B cell (primary cell): ENCODE data around the gene FABP6. TPM values are rescaled to one million over a fixed set of nuclear protein-coding genes. Genes with fewer than 3 reads are reported as not detected.
A peak's percentile ranks its signal among the peaks of the same experiment; 100 is the strongest.

ENCODE experiments used
- ATAC-seq: fragments of 200-7000 bp; cut with Tn5 transposase; one replicate; pipeline ENCODE4 v1.10.0; 2021; ENCODE audit warnings: low read depth, mild to moderate bottlenecking, moderate number of reproducible peaks, moderate library complexity
- CTCF ChIA-PET: fragments of 350-600 bp; sonication (Branson Sonifier 250); formaldehyde crosslinking; loops from one replicate; lab custom pipeline; 2021; ENCODE audit warnings: antibody characterized with exemption, inconsistent platforms; lab: Charles Lee
- POLR2A ChIA-PET: fragments of 350-600 bp; sonication (Branson Sonifier 250); formaldehyde crosslinking; loops from one replicate; lab custom pipeline; 2021; ENCODE audit warnings: antibody characterized with exemption; lab: Charles Lee
- DNase-seq: peaks from one replicate; pipeline ENCODE4 v3.0.0; 2013
- H2AFZ ChIP-seq: 2 replicates; pipeline ENCODE4 v1.6.1; 2012; ENCODE audit warnings: mild to moderate bottlenecking, low read depth, low read length; ENCODE audit not compliant: insufficient read depth, poor library complexity, severe bottlenecking
- H3K27ac ChIP-seq, 2 donors: 1 replicate in 1 of 2; 2 replicates in 1 of 2; pipeline ENCODE4 v1.5.1; 2012 to 2013; ENCODE audit warnings: low read length in 2 of 2, mild to moderate bottlenecking in 2 of 2, moderate library complexity in 1 of 2
- H3K27me3 ChIP-seq, 4 experiments: fragments of 200-600 bp in 1 of 4; sonication (generic) in 1 of 4; replicated peaks in 1 of 4; 1 replicate in 2 of 4; 2 replicates in 2 of 4; pipeline versions ENCODE4 v1.6.1 to v1.7.0; 2013 to 2016; ENCODE audit warnings: low read length in 3 of 4, mild to moderate bottlenecking in 2 of 4, mixed read lengths in 1 of 4, moderate library complexity in 1 of 4; ENCODE audit not compliant: insufficient read depth in 4 of 4, control insufficient read depth in 3 of 4; ENCODE audit errors: control extremely low read depth in 1 of 4
- H3K36me3 ChIP-seq, 2 experiments: replicated peaks in 1 of 2; 1 replicate in 1 of 2; 2 replicates in 1 of 2; pipeline versions ENCODE4 v1.6.1 to v1.7.1; 2013; ENCODE audit warnings: low read length in 1 of 2; ENCODE audit not compliant: insufficient read depth in 2 of 2, control insufficient read depth in 1 of 2; ENCODE audit errors: control extremely low read depth in 1 of 2, extremely low read depth in 1 of 2
- H3K4me1 ChIP-seq, 2 donors: fragments of 200-600 bp in 1 of 2; sonication (generic) in 1 of 2; 1 replicate in 1 of 2; 2 replicates in 1 of 2; pipeline versions ENCODE4 v1.5.1 to v1.6.1; 2013 to 2017; ENCODE audit warnings: low read length in 2 of 2; ENCODE audit not compliant: control insufficient read depth in 2 of 2, insufficient read depth in 2 of 2
- H3K4me2 ChIP-seq: replicated peaks from 2 replicates; pipeline ENCODE3; 2012; ENCODE audit warnings: mild to moderate bottlenecking, low read depth, low read length; ENCODE audit not compliant: poor library complexity, severe bottlenecking
- H3K4me3 ChIP-seq, 5 experiments: fragments of 200-600 bp in 1 of 5; sonication (generic) in 1 of 5; 1 replicate in 3 of 5; 2 replicates in 2 of 5; pipeline versions ENCODE4 v1.5.1 to v1.7.0; 2011 to 2016; ENCODE audit warnings: low read length in 4 of 5, mild to moderate bottlenecking in 4 of 5, low read depth in 2 of 5, control low read depth in 1 of 5, moderate library complexity in 1 of 5; ENCODE audit not compliant: insufficient read depth in 1 of 5; ENCODE audit errors: control extremely low read depth in 1 of 5, extremely low read depth in 1 of 5
- H3K79me2 ChIP-seq: fragments of 200-600 bp; sonication (generic); one replicate; pipeline ENCODE4 v1.6.0; 2016; ENCODE audit warnings: low read length; ENCODE audit not compliant: control insufficient read depth, insufficient read depth
- H3K9ac ChIP-seq: fragments of 200-600 bp; sonication (generic); 2 replicates; pipeline ENCODE4 v1.6.1; 2017; ENCODE audit warnings: mild to moderate bottlenecking, low read length, moderate library complexity
- H3K9me3 ChIP-seq, 3 donors: one replicate each; pipeline versions ENCODE4 v1.6.1 to v1.7.1; 2013; ENCODE audit warnings: low read length in 2 of 3; ENCODE audit not compliant: control insufficient read depth in 2 of 3, insufficient read depth in 1 of 3; ENCODE audit errors: control extremely low read depth in 1 of 3
- H4K20me1 ChIP-seq: 2 replicates; pipeline ENCODE4 v1.6.0; 2012; ENCODE audit warnings: mild to moderate bottlenecking, low read length; ENCODE audit not compliant: insufficient read depth, control insufficient read depth, poor library complexity, severe bottlenecking
- H3K27ac Mint-ChIP-seq: one replicate; pipeline ENCODE4 v1.8.0; 2021; ENCODE audit warnings: mixed read lengths
- H3K27me3 Mint-ChIP-seq: one replicate; pipeline ENCODE4 v1.8.0; 2021; ENCODE audit warnings: mixed read lengths
- H3K4me1 Mint-ChIP-seq: one replicate; pipeline ENCODE4 v1.8.0; 2021; ENCODE audit warnings: mixed read lengths
- H3K4me3 Mint-ChIP-seq: one replicate; pipeline ENCODE4 v1.8.0; 2021; ENCODE audit warnings: mixed read lengths
- H3K9me3 Mint-ChIP-seq: one replicate; pipeline ENCODE4 v1.8.0; 2022; ENCODE audit warnings: mixed read lengths; ENCODE audit not compliant: insufficient read depth
- EZH2 ChIP-seq: IDR thresholded peaks from 2 replicates; pipeline ENCODE4 v1.6.1; 2012; ENCODE audit warnings: borderline replicate concordance, low read depth, mild to moderate bottlenecking, moderate library complexity, low read length; ENCODE audit not compliant: insufficient read depth, poor library complexity, severe bottlenecking
- WGBS: methylation state at CpG from one replicate; pipeline ENCODE4 v1.1.5; 2013; ENCODE audit warnings: missing lambda C conversion rate; ENCODE audit not compliant: insufficient coverage; 5-methylcytosine and 5-hydroxymethylcytosine counted together
- intact Hi-C: fragments of 100-400 bp; cut with micrococcal nuclease; formaldehyde crosslinking; loops from one replicate; pipeline ENCODE4 v1.10.0; 2022
- polyA plus RNA-seq: library from polyadenylated mRNA; depleted of rRNA; stranded (reverse); fragments of >200 nt; gene quantifications from 2 replicates; pipeline ENCODE4 v1.2.3, GENCODE V29; 2012
- total RNA-seq, 2 donors: library from RNA; stranded (reverse); fragments of 120-200 nt in 1 of 2; gene quantifications; 1 replicate in 1 of 2; 2 replicates in 1 of 2; pipeline versions ENCODE4 v1.2.3 to v1.2.4, GENCODE V29; 2013 to 2022
- TF ChIP-seq, protein P1 (sequence below): fragments of 200-600 bp; IDR thresholded peaks from one replicate; pipeline ENCODE4 v1.8.0; 2022; ENCODE audit warnings: antibody characterized with exemption, mild to moderate bottlenecking

FABP6 gene
- total and polyA plus RNA-seq, 2 donors (not counting 1 experiment from before 2014, with no cell fraction given), result not detected

DNA sequence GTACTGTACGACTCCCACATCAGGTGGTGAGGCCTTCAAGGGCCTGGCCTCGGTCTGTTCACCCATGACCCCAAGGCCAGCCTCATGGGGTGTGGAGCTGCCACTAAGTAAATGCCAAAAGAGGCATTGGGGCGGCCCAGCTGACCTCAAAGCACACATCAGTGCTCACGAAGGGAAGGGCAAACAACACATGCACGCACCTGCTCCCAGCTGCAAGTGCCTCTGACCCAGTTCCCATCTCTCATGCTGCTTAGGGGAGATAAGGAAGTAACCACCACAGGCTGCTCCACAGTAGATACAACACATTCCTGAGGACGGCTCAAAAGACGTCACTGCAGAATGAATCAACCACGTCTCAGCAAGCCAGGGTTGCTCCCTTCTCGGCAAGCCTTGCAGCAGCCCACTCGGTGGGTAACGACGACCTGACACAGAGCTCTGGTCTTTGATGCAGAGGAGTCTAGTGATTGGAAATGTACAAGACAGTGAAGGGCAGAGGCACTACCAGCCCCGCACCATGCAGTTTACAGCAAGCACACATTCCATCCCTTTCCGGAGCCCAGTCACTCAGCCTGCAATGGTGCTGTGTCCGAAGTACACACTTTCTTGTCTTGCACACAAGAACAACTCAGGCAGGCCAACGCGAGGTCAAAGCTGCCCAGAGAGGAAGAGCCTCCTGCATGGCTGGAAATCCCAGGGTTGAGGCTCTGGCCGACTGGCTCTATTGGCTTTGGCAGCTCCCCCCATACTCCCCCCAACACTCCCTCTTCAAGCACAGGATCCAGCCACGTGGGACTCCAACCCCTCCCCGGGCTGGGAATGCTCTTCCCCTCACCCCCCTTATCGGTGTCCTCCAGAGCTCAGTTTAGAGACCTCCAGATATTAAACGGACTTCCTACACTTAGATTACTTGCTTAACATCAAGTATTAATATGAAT lies 31.8 kb downstream of the FABP6 start:
- intact Hi-C loops, result no loop called here
- TF ChIP-seq EZH2, result no peak
- TF ChIP-seq, protein P1, sequence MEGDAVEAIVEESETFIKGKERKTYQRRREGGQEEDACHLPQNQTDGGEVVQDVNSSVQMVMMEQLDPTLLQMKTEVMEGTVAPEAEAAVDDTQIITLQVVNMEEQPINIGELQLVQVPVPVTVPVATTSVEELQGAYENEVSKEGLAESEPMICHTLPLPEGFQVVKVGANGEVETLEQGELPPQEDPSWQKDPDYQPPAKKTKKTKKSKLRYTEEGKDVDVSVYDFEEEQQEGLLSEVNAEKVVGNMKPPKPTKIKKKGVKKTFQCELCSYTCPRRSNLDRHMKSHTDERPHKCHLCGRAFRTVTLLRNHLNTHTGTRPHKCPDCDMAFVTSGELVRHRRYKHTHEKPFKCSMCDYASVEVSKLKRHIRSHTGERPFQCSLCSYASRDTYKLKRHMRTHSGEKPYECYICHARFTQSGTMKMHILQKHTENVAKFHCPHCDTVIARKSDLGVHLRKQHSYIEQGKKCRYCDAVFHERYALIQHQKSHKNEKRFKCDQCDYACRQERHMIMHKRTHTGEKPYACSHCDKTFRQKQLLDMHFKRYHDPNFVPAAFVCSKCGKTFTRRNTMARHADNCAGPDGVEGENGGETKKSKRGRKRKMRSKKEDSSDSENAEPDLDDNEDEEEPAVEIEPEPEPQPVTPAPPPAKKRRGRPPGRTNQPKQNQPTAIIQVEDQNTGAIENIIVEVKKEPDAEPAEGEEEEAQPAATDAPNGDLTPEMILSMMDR, result no peak
- peak; percentile 68 for ATAC-seq

More for the DNA sequence above, 31.8 kb downstream of the FABP6 start:
- H3K9ac ChIP-seq, result no peak overlapping the region
- H3K4me1 ChIP-seq, result peaks cover 16 to 22% of the 10 kb centered on the region in 2 donors
- peaks cover 25% of the 10 kb centered on the region for H3K4me1 Mint-ChIP-seq
- ChIA-PET CTCF (no interaction called here), POLR2A (no interaction called here)
- peaks cover 0 to 17% (median 0%) of the 10 kb centered on the region in 4 experiments for H3K27me3 ChIP-seq
- whole genome bisulfite sequencing, result 28% methylated on average over 16 of the region's 22 CpGs
- H4K20me1 ChIP-seq, result no peaks in the 10 kb centered on the region
- no peaks in the 10 kb centered on the region for H3K9me3 Mint-ChIP-seq
- peak overlapping the region; percentile 55 for H3K27ac Mint-ChIP-seq
- H3K27ac ChIP-seq, result no peak overlapping the region
- H3K4me3 Mint-ChIP-seq, result peak overlapping the region; percentile 8
- H2AFZ ChIP-seq, result peak overlapping the region; percentile 44
- H3K27me3 Mint-ChIP-seq, result peaks cover 26% of the 10 kb centered on the region
- peak; percentile 16 for DNase-seq
- H3K79me2 ChIP-seq, result no peaks in the 10 kb centered on the region
- H3K4me3 ChIP-seq, result no peak overlapping the region
- peak overlapping the region; percentile 17 for H3K4me2 ChIP-seq
- no peaks in the 10 kb centered on the region for H3K9me3 ChIP-seq
- H3K36me3 ChIP-seq, result no peaks in the 10 kb centered on the region
